ENCODE measurements around the gene POLE4. TPM values are rescaled to one million over a fixed set of nuclear protein-coding genes. Genes with fewer than 3 reads are reported as not detected.
A peak's percentile ranks its signal among the peaks of the same experiment; 100 is the strongest.

POLE4 gene
- total and polyA plus RNA-seq, 9 of the 15 experiments (the other 6 are each of a cell fraction or from before 2014, with no cell fraction given) = 25.7 to 73.7 (median 57.3) TPM

DNA sequence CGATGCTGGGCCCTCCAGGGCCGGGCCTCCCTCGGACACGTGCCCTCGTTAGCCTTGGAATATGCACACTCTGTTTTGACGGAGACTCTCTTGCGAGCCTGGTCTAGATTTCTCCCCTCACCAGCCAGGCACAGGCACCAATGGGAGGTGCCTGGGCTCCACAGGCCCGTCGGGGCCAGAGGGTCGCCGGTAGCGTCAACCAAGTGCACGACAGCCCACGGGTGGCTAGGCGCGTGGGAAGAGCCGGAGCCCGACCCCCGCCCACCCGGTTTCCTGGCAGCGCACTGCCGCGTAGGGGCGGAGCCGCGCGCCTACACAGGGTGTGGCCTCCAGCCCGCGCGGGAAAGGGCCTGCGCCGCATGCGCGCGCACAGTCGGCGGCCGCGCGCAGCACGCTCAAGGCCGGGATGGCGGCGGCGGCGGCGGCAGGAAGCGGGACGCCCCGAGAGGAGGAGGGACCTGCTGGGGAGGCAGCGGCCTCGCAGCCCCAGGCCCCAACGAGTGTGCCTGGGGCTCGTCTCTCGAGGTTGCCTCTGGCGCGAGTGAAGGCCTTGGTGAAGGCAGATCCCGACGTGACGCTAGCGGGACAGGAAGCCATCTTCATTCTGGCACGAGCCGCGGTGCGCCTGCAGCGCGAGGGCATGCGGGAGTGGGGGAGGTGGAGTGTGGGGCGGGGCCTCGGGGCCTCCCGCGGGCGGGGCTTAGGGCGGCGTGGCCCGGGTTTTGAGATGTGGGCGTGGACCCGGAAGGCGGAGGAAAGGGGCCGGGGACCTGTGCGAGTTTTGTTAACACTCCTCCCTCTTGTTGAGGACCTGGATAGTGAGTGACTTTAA is at the start of gene POLE4 (continued):
- TF ChIP-seq RBM25 (IDR thresholded peaks at IDR 0.05; ENCODE audit: low read depth, low read length, severe bottlenecking) (no peak), EP400 (IDR thresholded peaks at IDR 0.05) (peak; percentile 97), SIX5 (IDR thresholded peaks at IDR 0.05; ENCODE audit: borderline replicate concordance in 1 of 2, insufficient read depth in 1 of 2, low read depth in 1 of 2, low read length in 2 of 2) (no peak), ETV1 (tag; conservative IDR thresholded peaks at IDR 0.05; ENCODE audit: low read depth) (peak; percentile 63), ESRRB (CRISPR knock-in tag; IDR thresholded peaks at IDR 0.05; ENCODE audit: borderline replicate concordance) (no peak), IFI16 (CRISPR knock-in tag; IDR thresholded peaks at IDR 0.05) (no peak), SAFB (IDR thresholded peaks at IDR 0.05; ENCODE audit: borderline replicate concordance, low read depth, low read length) (peak; percentile 77), SRSF9 (IDR thresholded peaks at IDR 0.05; ENCODE audit: borderline replicate concordance, low read depth, low read length) (no peak), TEAD2 (tag; IDR thresholded peaks at IDR 0.05) (no peak), MAFF (IDR thresholded peaks at IDR 0.05; ENCODE audit: low read length) (no peak), NR4A1 (CRISPR knock-in tag; IDR thresholded peaks at IDR 0.05) (peak; percentile 7; the same call in 1 of the 2 replicates), NR4A1 (tag; IDR thresholded peaks at IDR 0.05) (peak; percentile 85), COPS2 (conservative IDR thresholded peaks at IDR 0.05) (no peak), SP2 (IDR thresholded peaks at IDR 0.05; ENCODE audit: extremely low read depth, low read depth, low read length, poor library complexity, severe bottlenecking) (no peak), GATAD2A (IDR thresholded peaks at IDR 0.05) (no peak), BRF1 (IDR thresholded peaks at IDR 0.05; ENCODE audit: borderline replicate concordance, extremely low read depth, insufficient read length) (no peak), CBX1 (IDR thresholded peaks at IDR 0.05; ENCODE audit: low read depth) (peak; percentile 90; the same call in 1 of the 2 replicates), TGIF2 (CRISPR knock-in tag; IDR thresholded peaks at IDR 0.05) (0 out of 2 replicates have a peak, but pooled peaks have one; percentile 68), ZC3H11A (IDR thresholded peaks at IDR 0.05; ENCODE audit: low read depth, low read length) (no peak), ZNF165 (CRISPR knock-in tag; IDR thresholded peaks at IDR 0.05; ENCODE audit: borderline replicate concordance) (no peak), PPARD (CRISPR knock-in tag; IDR thresholded peaks at IDR 0.05) (no peak), HNRNPUL1 (IDR thresholded peaks at IDR 0.05; ENCODE audit: low read length) (no peak), MTA2 (IDR thresholded peaks at IDR 0.05; ENCODE audit: low read depth) (no peak)
- TF ChIP-seq, protein P1, sequence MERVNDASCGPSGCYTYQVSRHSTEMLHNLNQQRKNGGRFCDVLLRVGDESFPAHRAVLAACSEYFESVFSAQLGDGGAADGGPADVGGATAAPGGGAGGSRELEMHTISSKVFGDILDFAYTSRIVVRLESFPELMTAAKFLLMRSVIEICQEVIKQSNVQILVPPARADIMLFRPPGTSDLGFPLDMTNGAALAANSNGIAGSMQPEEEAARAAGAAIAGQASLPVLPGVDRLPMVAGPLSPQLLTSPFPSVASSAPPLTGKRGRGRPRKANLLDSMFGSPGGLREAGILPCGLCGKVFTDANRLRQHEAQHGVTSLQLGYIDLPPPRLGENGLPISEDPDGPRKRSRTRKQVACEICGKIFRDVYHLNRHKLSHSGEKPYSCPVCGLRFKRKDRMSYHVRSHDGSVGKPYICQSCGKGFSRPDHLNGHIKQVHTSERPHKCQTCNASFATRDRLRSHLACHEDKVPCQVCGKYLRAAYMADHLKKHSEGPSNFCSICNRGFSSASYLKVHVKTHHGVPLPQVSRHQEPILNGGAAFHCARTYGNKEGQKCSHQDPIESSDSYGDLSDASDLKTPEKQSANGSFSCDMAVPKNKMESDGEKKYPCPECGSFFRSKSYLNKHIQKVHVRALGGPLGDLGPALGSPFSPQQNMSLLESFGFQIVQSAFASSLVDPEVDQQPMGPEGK (CRISPR knock-in tag; IDR thresholded peaks at IDR 0.05; ENCODE audit: borderline replicate concordance) = no peak
- TF ChIP-seq, protein P2, sequence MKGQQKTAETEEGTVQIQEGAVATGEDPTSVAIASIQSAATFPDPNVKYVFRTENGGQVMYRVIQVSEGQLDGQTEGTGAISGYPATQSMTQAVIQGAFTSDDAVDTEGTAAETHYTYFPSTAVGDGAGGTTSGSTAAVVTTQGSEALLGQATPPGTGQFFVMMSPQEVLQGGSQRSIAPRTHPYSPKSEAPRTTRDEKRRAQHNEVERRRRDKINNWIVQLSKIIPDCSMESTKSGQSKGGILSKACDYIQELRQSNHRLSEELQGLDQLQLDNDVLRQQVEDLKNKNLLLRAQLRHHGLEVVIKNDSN (CRISPR knock-in tag; IDR thresholded peaks at IDR 0.05) = peak; percentile 60
- TF ChIP-seq, protein P3, sequence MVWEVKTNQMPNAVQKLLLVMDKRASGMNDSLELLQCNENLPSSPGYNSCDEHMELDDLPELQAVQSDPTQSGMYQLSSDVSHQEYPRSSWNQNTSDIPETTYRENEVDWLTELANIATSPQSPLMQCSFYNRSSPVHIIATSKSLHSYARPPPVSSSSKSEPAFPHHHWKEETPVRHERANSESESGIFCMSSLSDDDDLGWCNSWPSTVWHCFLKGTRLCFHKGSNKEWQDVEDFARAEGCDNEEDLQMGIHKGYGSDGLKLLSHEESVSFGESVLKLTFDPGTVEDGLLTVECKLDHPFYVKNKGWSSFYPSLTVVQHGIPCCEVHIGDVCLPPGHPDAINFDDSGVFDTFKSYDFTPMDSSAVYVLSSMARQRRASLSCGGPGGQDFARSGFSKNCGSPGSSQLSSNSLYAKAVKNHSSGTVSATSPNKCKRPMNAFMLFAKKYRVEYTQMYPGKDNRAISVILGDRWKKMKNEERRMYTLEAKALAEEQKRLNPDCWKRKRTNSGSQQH (CRISPR knock-in tag; IDR thresholded peaks at IDR 0.05) = no peak

All from K562 (cell line).